Amygdala (tissue), 56 donors: ENCODE measurements around the gene ZNF142.

Source experiments
- DNase-seq, 56 donors: peaks; one replicate each; lab custom pipeline; 2025; lab: John Stamatoyannopoulos, UW

The ZNF142 gene

GRCh38 chr2:218648787-218649100 is 10.7 kb downstream of the ZNF142 start:
- peak in 1 of 56 donors; percentile 2 for DNase-seq

DNA sequence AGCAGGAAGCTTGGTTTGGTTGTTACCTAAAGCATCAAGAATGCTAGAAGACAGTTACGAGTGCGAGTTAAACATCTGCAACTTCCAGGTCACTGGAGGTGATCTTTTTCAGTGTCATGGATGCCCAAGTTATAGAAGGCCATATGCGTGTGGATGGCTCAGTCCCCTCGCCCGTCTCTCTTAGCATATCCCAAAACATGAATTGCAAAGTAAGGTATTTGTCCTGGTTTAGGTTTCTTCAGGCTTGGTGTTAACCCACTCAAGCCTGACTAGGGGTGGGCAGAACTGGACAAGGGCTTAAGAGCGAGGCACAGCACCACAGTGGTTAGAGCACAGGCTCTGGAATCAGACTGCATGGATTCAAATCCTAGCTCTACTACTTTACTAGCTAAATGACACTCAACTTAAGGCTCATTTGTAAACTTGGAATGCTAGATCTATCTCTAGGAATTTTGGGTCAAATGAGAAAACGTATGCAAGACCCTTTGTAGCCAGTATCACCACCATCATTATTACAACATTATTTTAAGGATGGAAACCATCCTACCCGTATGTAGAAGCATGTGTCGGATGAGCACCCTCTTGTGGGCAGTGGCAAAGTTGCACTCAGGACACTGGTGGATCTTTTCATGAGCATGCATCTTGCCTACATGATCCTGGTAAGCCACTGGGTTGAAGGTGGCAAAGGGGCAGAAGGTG is 11.2 kb downstream of the ZNF142 start:
- DNase-seq = peak in 19 of 56 donors; percentile 3 to 71 (median 15)

DNA sequence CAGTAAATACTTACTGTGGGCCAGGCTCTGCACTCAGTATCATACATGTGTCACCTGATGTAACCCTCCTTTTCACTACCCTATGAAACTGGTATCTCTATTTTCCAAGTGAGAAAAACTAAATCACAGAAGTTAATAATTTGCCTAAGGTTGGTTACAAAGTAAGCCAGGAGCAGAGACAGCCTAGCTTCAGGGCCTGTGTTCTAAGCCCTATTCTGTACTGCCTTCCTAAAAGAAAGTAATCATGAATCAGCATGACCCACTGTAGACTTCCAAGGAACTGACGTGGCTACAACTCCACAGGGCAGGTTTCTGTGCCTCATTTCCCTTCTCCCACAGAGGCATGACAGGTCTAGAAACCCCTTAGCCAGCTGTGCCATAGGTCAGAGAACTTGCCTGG is 14.3 kb downstream of the ZNF142 start:
- DNase-seq = no peak

DNA sequence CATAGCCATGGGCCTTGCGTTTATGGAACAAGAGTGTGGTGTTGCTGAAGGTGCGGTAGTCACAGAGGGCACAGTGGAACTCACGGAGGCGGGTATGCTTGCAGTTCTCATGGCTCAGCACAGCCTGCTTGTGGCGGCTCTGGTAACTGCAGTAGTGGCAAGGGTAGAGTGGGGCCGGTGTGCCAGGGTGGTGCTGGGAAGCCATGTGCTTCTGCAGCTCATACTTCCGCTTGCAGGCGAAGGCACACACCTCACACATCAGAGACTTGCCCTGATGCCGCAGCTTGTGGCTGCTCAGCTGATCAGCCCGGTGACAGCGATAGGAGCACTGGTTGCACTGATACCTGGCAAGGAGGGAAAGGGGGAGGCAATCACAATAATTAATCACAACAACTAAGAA is 14.7 kb downstream of the ZNF142 start:
- no peak for DNase-seq

GRCh38 chr2:218643751-218644310 is 15.6 kb downstream of the ZNF142 start:
- no peak for DNase-seq

- no peak for DNase-seq
These were observed 16.6 kb downstream of the ZNF142 start for GRCh38 chr2:218642786-218643185.

DNA sequence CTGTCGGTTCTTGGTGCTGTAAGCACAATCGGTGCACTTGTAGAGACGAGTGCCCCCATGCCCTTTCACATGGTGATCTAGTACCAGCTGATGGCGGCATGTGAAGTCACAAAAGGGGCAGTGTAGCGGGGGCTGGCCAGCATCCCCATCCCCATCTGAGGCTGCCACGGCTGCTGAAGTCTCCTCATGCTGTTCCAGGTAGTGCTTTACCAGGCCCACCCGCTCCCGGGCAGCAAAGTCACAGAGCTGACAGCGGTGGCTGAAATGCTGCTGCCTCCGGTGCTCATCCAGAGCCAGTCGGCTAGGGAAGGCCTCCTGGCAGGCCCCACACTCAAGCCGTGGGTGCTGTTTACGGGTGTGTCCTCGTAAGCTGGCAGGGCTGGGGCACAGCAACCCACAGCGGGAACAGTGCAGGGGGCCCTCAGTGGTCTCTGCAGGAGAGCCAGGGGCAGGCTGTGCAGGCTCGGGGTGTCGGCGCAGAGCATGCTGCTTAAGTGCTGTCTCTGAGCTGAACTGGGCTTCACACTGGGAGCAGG is 17.2 kb downstream of the ZNF142 start:
- no peak for DNase-seq

- no peak for DNase-seq
These were observed 21.1 kb downstream of the ZNF142 start for GRCh38 chr2:218638372-218638771.

- DNase-seq = no peak
These were observed 23.7 kb downstream of the ZNF142 start for GRCh38 chr2:218635719-218636118.

GRCh38 chr2:218631837-218632236 is 27.6 kb downstream of the ZNF142 start:
- DNase-seq = no peak

DNA sequence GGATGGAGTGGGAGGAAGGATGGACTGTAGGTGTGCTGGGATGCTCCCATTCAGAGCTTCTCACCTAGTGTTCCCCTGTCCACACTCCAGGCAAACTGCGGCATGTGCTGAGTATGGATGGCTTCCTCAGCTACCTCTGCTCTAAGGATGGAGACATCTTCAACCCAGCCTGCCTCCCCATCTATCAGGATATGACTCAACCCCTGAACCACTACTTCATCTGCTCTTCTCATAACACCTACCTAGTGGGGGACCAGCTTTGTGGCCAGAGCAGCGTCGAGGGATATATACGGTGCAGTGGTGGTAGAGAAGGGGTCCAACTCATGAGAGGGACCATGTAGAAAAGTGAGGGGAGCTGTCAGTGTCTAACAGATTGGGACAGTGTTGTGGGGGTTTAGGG is 31.5 kb downstream of the ZNF142 start:
- no peak for DNase-seq

GRCh38 chr2:218626369-218626768 is 33.1 kb downstream of the ZNF142 start:
- DNase-seq = no peak

DNA sequence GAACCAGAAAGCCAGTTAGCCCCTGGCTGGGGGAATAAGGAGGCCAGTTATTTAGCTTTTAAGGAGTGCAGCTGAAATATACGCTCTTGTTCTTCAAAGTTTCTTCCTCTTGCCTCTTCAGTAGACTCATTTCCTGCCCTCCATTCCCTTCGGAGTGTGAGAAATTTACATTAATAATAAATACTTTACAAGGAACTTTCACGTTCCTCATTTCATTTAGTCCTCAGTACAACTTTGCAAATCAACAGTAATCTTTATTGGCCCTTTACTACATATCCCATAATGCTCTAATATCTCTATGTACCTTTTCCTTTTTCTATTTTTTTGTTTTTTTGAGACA is 36.1 kb downstream of the ZNF142 start:
- no peak for DNase-seq

GRCh38 chr2:218622606-218623365 is 36.6 kb downstream of the ZNF142 start:
- no peak for DNase-seq

DNA sequence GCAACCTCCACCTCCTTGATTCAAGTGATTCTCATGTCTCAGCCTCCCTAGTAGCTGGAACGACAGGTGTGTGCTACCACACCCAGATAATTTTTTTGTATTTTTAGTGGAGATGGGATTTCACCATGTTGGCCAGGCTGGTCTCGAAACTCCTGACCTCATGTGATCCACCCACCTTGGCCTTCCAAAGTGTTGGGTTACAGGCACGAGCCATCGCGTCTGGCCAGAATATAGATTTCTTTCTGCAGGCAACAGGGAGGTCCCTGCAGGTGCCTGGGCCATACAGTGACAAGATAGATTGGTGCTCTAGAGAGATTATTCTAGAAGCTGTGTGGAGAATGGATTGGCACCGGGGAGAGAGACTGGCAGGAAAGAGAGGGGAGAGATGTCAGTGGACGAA is 38.4 kb downstream of the ZNF142 start:
- DNase-seq = no peak

GRCh38 chr2:218618102-218618860 is 41.1 kb downstream of the ZNF142 start:
- DNase-seq = no peak

DNA sequence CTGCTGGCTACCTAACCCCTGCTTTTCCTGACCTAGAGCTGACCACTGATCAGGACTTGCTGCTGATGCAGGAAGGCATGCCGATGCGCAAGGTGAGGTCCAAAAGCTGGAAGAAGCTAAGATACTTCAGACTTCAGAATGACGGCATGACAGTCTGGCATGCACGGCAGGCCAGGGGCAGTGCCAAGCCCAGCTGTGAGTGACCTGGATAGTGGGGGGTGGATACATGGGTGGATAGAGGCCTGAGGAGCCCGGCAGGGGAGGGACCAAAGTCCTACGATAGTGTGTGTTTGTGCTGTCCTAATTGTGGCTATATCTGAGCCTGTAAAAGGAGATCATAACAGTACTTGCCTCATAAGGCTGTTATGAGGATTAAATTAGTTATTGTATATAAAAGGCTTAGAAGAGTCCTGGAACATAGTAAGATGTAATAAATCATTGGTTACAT is 43.5 kb downstream of the ZNF142 start:
- no peak for DNase-seq

DNA sequence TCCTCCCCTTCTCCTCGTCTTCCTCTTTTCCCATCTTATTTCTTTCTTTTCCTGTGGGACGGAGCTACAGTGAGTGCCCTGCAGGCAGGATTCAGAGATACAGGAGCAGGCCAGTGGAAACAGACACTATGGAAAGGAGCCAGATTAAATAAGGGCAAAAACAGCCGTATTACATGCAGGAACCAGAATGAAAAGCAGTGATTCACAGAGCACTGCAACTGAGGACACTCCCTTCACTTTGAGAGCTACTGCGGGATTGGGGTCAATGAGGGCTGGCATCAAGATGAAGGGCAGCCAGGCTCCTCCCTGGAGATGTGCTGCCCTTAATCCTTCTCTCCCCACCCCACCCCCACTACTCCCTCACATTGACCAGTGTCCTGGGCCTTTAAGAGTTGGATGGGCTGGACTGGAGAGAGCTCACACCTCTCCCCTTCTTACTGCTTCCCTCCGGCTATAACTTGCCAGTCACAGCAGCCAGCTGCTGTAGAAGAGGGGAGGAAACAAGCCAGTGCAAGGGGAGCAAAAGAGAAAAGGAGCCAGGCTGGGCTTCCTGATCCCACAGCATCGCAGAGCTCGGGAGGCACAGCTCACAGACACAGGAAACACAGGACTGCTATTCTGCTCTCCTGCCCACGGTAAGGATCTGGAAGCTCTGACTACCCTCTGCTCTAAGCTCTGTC is 51.8 kb downstream of the ZNF142 start, which contains the start of gene PLCD4:
Gene PLCD4, plus strand, starts transcription at position 464 of the 680 bp plus-strand sequence. CDS start 7,841 bp downstream, outside the sequence.
- DNase-seq = peak in 1 of 56 donors; percentile 6

DNA sequence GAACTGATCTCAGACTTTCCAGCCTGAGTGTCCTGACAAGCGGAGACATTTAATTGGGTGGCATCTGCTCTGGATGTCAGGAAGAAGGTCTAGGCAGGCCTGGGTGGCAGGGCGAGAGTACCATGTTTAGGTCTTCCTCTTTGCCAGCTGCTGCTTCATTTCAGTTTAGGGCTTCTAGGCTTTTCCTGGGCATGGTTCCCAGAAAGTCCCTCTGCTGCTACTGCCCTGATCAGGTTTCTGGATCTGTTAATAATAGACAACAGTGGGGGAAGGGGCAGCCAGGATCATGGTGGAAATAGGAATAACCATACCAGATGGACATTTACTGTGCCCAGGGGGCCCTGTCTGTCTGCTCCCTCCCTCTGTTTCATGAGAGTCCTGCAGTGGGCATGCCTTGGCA is 54.0 kb downstream of the ZNF142 start:
- DNase-seq = peak in 4 of 56 donors; percentile 2 to 16 (median 13)
